Sciatic nerve (tissue), 2 donors: ENCODE data around the gene PEPD. TPM values are rescaled to one million over a fixed set of nuclear protein-coding genes. Genes with fewer than 3 reads are reported as not detected.

Experiments used
- ATAC-seq: fragments of 200-7000 bp; cut with Tn5 transposase; one replicate; pipeline ENCODE4 v1.9.1; 2020; ENCODE audit warnings: mild to moderate bottlenecking, moderate library complexity
- DNase-seq: peaks from one replicate; pipeline ENCODE4 v3.0.0-alpha.2; 2020; ENCODE audit warnings: low spot score
- intact Hi-C: fragments of 100-400 bp; cut with DNase I; formaldehyde crosslinking; loops from one replicate; pipeline ENCODE4 v1.14.2; 2022
- total RNA-seq: library from RNA; stranded (reverse); fragmentation: NEBNext Ultra II Directional; extraction: Animal tissue kit (Norgen Biotek cat#: 25700); gene quantifications from one replicate; pipeline ENCODE4 v1.2.1, GENCODE V29; 2021
- donor health status: DM: no; HTN: no; CAD: no.
- donor health status: DM: no; HTN: no; CAD: no.

Gene PEPD
- total RNA-seq, 1 donor from 2014 or later = 62.8 TPM

DNA sequence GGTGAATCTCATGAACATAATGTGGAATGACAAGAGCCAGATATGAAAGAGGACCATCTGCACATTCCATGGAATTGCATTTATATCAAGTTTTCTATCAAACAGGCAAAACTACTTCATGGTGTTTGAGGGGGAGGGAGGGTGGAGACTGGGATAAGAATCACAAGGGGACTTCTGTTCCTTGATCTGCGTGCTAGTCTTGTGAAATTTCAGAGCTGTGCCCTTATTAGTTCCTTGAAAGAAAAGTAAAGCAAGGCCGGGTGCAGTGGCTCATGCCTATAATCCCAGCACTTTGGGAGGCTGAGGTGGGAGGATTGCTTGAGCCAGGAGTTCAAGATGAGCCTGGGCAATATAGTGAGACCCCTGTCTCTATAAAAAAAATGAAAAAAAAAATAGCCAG lies 178.3 kb downstream of the PEPD start:
- ATAC-seq = no peak

DNA sequence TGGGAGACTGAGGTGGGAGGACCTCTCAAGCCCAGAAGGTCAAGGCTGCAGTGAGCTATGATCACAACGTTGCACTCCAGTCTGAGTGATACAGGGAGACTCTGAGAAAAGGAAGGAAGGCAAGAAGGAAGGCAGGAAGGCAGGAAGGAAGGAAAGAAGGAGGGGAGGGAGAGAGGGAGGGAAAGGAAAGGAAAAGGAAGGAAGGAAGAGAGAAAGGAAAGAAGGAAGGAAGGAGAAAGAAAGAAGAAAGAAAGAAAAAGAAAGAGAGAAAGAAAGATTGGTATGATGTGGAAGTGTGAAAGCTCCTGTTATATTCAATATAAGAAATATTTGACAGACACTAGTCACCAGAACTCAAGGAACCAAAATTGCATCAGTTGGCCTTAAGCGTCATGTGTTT lies 180.6 kb downstream of the PEPD start:
- intact Hi-C loops = no loop called here
- ATAC-seq = no peak

More for the DNA sequence above, 178.3 kb downstream of the PEPD start:
- no peak for DNase-seq
- intact Hi-C loops = no loop called here

DNA sequence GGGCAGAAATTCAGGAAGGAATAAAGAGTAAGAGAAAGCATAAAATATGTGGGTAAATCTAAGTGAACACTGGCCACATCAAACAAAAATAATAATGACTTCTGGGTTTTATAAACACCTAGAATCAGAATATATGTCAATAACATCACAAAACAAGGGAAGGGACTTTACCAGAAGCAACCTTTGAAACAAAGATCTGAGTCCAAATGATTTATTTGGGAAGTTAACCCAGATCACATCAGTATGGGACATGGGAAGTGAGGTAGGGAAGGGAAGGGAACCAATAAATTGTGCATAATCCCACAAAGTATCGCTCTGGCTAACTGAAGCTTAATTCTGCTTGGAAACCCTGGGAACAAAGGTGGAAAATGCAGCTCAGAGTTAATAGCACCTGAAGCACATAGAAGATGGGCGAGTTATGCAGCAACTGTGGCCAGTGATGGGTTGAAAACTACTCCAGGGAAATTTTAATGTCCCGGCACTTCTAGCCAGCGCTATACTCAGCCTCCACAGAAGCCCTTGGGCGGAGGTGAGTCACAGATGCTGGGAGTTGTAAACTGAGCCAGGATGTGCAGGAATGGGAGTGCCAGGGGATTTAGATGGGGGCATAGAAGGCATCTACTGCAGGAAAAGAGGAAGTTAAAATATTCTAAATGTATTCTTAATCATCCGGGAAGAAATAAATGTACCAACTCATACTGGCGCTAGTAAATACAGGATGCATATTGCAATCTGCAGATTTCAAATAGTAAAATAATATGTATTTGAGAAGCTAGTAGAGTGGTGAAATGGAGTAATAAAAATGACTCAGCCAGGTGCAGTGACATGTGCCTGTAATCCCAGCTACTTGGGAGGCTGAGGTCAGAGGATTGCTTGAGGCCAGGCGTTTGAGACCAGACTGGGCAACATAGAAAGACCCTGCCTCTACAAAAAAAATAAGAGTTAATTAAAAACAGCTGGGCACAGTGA lies 182.3 kb downstream of the PEPD start:
- DNase-seq (no peak), ATAC-seq (no peak)
- intact Hi-C loops = no loop called here

More for the DNA sequence above, 180.6 kb downstream of the PEPD start:
- no peak for DNase-seq

Other genes starting within 250 kb of the PEPD start
- 20.4 TPM for gene CEBPA, start 219.3 kb downstream of the PEPD start, total RNA-seq
- 21.2 TPM for gene CEBPG, start 148.1 kb downstream of the PEPD start, total RNA-seq
- gene CHST8, start 100.2 kb upstream of the PEPD start, total RNA-seq = 0.62 TPM